Hepatocyte (in vitro differentiated cells): ENCODE results near the gene FAM9B.

Source experiments
- CTCF ChIP-seq: fragments of 200-600 bp; sonication (generic); IDR thresholded peaks from 2 replicates; pipeline ENCODE4 v1.5.1; 2016; ENCODE audit warnings: antibody characterized with exemption, mild to moderate bottlenecking; ENCODE audit not compliant: poor library complexity
- EZH2 ChIP-seq: fragments of 200-600 bp; sonication (generic); IDR thresholded peaks from 2 replicates; pipeline ENCODE4 v1.6.1; 2016; ENCODE audit warnings: antibody characterized with exemption, mild to moderate bottlenecking, borderline replicate concordance
- EZH2phosphoT487 ChIP-seq: fragments of 200-600 bp; sonication (generic); IDR thresholded peaks from one replicate; pipeline ENCODE4 v1.6.1; 2018; ENCODE audit warnings: antibody characterized with exemption, mild to moderate bottlenecking, low read depth, moderate library complexity; ENCODE audit not compliant: unreplicated experiment, severe bottlenecking

DNA sequence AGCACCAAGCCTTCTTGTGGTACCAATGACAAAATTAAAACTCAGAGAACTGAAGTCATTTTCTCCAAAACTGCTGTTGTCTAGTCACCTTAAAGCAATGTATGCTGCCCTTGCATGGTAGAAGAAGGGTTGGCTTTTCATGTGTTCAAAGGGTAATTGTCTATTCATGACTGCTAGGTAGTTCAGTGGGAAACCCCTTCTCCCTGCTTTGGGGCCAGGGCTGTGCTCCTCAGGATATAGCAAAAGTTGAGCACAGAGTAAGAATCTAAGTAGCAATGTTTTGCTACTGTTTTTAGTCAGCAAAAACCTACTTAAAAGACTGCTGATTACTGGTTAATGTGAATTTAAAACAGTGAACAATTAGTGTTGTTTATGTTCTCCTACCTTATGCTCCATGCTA is 30.8 kb upstream of the FAM9B start:
- no peak for TF ChIP-seq CTCF
- TF ChIP-seq EZH2, result no peak
- no peak for TF ChIP-seq EZH2phosphoT487
